ENCODE data around the gene STK39.

The STK39 gene

GRCh38 chr2:168190590-168191336 is 56.6 kb downstream of the STK39 start:
- no peak for DNase-seq (ENCODE audit: low read depth, low spot score)
- H3K4me3 ChIP-seq (ENCODE audit: low read length): no peak overlapping the region

DNA sequence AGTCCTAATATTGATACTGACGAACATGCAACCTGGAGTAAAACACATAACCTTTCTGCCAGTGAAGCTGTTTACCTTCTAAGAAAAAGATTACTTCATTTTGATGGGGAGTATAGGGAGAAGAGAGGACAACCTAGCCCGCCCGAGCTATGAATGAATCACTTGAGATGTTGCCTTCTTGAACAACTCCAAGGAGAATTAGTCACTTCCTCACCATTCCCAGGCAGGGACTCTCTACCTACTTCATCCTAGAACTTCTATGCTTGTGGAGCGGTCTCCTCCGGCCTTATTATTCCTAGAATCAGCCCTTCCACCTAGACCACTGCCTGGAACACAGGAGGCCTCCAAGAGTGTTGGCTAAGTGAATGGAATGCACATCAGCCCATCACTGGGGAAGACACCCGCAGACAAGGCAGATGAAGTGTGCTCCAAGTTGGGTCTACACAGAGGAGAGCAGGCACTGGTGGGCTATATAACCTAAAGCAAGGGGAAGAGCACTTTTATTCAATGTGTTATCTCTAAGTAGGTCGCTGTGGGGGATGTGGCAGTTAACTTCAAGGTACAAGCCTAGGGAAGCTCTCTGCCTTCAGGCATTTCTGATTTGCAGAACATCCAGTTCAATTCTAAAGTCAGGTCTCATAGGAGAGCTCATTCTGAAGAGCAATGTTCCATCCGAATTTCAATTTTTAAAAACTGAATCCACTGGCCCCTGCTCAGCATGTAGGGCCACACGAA is 57.4 kb downstream of the STK39 start:
- no peak overlapping the region for H3K4me3 ChIP-seq (ENCODE audit: low read length)

GRCh38 chr2:168188002-168188401 is 59.4 kb downstream of the STK39 start:
- no peak for DNase-seq (ENCODE audit: low read depth, low spot score)
- H3K4me3 ChIP-seq (ENCODE audit: low read length): no peak overlapping the region

More for the DNA sequence above, 57.4 kb downstream of the STK39 start:
- DNase-seq (ENCODE audit: low read depth, low spot score): peak; percentile 49

DNA sequence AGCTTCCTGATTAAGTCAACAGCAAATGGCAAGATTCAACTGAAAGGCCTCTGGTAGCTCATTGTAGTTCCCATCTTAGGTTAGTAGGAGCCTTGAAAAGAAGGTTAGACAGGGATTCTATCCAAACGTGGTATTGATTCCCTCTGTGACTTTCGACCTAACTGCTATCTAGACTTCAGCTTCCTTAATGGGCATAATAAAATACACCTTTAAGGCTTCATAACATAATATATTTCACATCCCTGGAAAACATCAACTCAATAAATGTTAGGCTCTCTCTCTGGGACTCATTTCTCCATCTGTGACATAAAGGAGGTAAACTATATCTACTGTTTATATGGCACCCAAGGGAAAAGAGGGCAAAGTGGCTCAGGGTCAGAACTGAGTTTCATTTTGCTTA is 60.9 kb downstream of the STK39 start:
- no peak overlapping the region for H3K4me3 ChIP-seq (ENCODE audit: low read length)
- DNase-seq (ENCODE audit: low read depth, low spot score): no peak

DNA sequence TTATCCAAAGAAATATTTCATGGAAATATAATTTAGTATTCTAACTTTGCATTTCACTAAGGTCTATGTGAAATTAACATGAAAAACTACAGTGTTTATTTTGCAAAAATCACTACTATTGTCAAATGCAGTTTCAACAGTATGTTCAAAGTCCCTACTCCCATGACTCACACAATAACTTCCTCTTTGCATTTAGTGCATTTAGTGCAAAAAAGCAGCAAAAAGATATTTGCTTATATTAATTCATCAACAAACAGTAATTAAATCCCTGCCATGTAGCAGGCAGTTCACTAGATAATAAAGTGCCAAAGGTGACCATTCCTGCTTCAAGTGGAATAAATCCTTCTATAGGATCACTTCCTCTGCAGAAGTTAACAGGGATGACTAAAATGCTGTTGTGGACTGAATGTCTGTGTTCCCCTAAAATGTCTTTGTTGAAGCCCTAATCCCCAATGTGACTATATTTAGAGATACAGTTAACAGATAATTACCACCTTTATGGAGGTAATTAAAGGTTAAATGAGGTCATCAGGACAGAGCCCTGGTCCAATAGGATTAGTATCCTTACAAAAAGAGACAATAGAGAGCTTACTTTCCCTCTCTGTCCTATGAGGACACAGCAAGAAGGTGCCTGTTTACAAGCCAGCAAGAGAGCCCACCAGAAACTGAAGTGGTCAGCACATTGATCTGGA is 61.7 kb downstream of the STK39 start:
- no peak for DNase-seq (ENCODE audit: low read depth, low spot score)
- no peak overlapping the region for H3K4me3 ChIP-seq (ENCODE audit: low read length)

DNA sequence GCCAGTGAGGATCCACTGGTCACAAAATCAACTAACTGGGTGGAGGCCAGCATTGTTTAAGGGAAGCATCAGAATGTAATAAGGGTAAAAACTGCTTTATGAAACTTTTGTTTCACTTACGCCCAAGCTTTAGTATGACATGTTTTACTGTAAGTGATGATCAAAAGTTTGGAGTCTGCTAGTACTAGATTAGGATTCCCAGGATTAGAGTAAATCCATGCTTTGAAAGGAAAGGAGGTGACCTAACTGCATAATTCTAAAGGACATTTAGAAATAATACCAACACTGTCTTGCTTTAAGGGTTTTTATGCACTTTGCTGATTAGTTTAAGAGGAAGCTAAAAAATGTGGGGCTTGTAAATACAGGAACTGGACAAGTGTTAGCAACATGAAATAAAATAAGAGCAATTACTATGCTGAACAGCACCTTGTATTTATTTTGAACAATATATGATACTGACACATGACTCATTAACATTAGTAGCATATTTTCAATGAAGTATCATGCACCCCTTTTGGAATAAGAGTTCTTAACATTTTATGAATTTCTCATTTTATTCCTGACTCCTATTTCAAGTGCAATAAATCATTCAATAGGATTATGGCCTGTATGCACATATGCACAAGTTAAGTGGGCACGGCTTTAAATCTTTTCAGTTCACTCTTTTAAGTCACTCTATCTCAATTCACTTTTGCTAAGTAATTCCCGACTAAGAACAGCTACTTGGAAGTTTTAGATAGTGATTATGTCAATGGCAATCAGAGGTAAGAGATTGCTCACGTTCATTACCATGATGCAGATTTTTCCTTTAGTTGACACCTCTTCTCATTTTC is 62.5 kb downstream of the STK39 start:
- no peak overlapping the region for H3K4me3 ChIP-seq (ENCODE audit: low read length)
- no peak for DNase-seq (ENCODE audit: low read depth, low spot score)

- no peak for DNase-seq (ENCODE audit: low read depth, low spot score)
- no peak overlapping the region for H3K4me3 ChIP-seq (ENCODE audit: low read length)
Measured at GRCh38 chr2:168183308-168183997, 63.9 kb downstream of the STK39 start.

GRCh38 chr2:168182550-168183249 is 64.7 kb downstream of the STK39 start:
- no peak overlapping the region for H3K4me3 ChIP-seq (ENCODE audit: low read length)
- no peak for DNase-seq (ENCODE audit: low read depth, low spot score)

GRCh38 chr2:168181825-168182224 is 65.6 kb downstream of the STK39 start:
- no peak for DNase-seq (ENCODE audit: low read depth, low spot score)
- no peak overlapping the region for H3K4me3 ChIP-seq (ENCODE audit: low read length)

DNA sequence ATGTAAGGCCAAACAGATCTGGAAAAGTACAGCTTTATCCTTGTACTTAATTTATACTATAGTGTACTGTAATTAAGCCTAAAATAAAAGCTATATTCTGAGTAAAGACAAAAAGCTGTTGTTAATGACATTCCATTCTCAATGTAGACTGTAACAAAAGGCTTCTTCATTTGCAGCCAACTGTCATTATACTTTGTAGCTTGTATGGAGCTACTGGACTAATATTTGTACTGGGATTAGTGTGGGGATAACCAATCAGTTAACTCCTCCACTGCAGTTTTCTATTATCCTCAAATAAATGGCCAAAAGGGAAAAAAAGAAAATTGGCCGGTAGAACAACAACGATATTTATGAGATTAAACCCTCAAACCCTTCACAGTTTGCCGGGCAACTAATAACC is 66.5 kb downstream of the STK39 start:
- DNase-seq (ENCODE audit: low read depth, low spot score): no peak
- H3K4me3 ChIP-seq (ENCODE audit: low read length): no peak overlapping the region

DNA sequence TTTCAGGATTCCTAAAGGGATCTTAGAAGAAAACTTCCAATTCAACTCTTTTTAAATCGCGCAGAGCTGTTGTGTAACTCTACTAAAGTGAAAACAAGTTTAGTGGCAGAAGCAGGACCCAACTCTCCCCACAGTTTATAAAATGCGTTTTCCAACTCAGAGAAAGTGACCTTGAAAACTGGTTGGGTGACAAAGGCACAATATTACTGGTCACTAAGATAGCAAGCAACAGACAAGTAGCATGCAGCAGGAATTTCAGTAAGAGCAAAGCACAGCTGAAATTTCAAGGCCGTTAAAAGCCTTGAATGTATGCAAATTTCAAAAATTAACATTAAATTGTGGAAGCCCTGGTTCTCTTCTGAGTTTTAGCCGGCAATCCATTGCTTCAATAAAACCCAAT is 66.9 kb downstream of the STK39 start:
- no peak for DNase-seq (ENCODE audit: low read depth, low spot score)
- no peak overlapping the region for H3K4me3 ChIP-seq (ENCODE audit: low read length)

- H3K4me3 ChIP-seq (ENCODE audit: low read length): no peak overlapping the region
- no peak for DNase-seq (ENCODE audit: low read depth, low spot score)
Measured at GRCh38 chr2:168179592-168179991, 67.8 kb downstream of the STK39 start.

GRCh38 chr2:168178520-168179324 is 68.7 kb downstream of the STK39 start:
- no peak for DNase-seq (ENCODE audit: low read depth, low spot score)

GRCh38 chr2:168176402-168176801 is 71.0 kb downstream of the STK39 start:
- peak; percentile 54 for DNase-seq (ENCODE audit: low read depth, low spot score)
- H3K4me3 ChIP-seq (ENCODE audit: low read length): no peak overlapping the region

More at GRCh38 chr2:168178520-168179324, 68.7 kb downstream of the STK39 start:
- H3K4me3 ChIP-seq (ENCODE audit: low read length): no peak overlapping the region

GRCh38 chr2:168175469-168175868 is 71.9 kb downstream of the STK39 start:
- H3K4me3 ChIP-seq (ENCODE audit: low read length): no peak overlapping the region
- no peak for DNase-seq (ENCODE audit: low read depth, low spot score)

- DNase-seq (ENCODE audit: low read depth, low spot score): peak; percentile 74
- no peak overlapping the region for H3K4me3 ChIP-seq (ENCODE audit: low read length)
Measured at GRCh38 chr2:168174756-168175155, 72.6 kb downstream of the STK39 start.

- DNase-seq (ENCODE audit: low read depth, low spot score): no peak
- no peak overlapping the region for H3K4me3 ChIP-seq (ENCODE audit: low read length)
Measured at GRCh38 chr2:168172071-168172470, 75.3 kb downstream of the STK39 start.
